ENCODE results near the gene COL5A1.

DNA sequence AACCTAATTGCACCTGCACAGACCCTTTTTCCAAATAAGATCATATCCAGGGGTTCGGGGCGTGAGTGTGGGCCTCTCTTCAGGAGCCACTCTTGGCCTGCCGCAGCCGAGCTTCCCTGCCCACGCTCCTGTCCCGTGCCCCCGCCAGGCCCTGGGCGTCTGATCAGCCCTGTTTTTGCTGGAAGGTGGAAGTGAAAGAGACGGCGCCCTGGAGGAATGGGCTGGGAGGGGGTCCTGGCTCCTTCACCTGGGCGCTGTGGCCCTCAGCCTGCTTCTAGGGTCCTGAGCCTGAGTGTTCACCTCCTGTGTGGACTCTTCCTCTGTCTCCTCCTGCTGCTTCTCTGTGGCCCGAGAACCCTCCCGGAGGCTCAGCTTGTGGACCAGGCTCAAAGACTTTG is 11.2 kb upstream of the COL5A1 start:
- TF ChIP-seq CTCF (IDR thresholded peaks at IDR 0.05) (no peak), POLR2A (IDR thresholded peaks at IDR 0.05) (no peak)

Data from esophagus squamous epithelium (tissue), 4 donors.